ENCODE results near the gene HLA-DMA.
A peak's percentile ranks its signal among the peaks of the same experiment; 100 is the strongest.

HLA-DMA gene

DNA sequence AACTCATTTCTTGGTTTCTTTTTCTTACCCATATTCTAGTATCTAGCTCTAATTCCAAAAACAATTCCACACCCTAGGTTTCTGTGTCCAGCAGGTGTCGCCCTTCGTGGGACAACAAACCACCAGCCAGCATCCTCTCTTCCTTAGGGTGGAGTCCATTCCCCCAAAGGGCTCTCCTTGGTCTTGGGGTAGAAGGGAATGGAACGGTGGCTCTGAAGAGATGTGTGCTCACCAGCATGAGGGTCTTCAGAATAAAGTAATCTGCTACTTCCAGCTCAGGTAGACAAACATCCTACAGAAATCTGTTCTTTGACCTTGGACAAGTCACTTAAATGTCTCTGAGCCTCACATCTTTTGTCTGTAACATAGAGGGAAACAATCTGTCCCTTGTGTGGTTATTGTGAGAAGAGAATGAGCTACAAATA is 19.2 kb downstream of the HLA-DMA start:
- FAIRE-seq (no peak), DNase-seq (ENCODE audit: low spot score) (peak; percentile 26)

DNA sequence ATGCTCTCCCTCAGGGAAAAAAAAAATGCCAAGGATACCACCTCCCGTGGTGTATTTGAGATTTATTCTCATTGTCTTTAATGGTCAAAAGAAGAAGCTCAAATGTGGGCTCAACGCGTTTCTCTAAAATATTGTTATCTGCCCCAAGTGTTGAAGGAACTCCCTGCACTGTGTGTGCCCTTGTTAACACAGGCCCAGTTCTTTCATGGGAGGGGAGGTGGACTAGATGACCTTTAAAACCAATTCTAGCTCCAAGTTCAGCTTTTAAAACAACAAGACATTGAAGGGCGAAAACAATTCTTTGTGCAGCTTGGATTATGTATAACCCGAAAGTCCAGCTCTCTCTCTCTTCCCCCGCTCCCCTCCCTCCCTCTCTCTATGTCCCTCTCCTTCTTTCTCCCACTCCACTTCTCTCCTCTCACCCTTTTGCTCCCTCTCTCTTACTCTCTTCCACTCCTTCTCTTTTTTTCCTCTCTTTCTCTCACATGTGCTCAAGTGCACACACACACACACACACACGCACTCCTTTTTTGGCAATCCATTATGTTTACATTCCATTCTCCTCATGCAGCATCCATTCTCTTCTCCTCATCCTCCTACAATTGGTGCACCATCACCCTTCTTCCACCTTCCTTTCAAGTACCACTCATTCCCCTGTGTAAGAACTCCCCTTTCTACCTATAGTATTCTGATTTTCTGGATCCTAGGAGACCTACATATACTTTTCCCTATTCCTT is 20.6 kb downstream of the HLA-DMA start:
- DNase-seq (ENCODE audit: low spot score) = no peak
- FAIRE-seq = no peak

DNA sequence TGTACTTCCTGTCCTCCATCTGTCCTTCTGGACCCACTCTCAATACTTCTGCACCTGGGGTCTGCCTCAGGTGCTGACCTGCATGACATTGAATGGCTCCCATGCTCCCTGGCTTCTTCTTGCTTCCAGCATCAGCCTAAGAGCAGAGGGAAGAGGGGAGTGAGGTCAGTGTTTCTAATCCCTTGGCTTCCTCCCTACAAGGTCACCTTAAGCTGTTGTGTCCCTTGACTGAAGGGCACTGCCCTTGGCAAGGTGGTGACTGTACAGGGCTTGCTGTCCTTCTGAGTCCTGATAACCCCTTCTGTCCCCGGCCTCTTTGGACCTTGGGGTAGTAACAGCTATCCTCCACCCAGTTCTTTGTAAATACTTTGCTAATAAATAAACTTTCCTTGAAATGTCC is 21.7 kb downstream of the HLA-DMA start:
- FAIRE-seq (no peak), DNase-seq (ENCODE audit: low spot score) (no peak)

DNA sequence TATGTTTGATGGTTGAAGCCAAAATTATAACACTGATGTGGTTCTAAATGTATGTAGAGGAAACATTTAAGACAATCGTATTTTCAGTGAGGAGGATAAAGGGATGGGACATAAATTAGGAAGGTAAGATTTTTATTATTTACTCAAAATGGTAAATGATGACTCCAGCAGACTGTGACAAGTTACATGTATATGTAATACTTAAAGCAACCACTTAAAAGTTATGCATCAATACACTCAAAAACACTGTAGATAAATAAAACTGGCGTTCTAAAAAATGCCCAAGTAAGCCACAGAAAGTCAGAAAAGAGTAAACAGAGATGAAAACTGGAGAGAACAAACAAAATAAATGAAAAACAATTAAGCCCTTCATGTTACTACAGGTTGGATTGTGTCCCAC is 30.8 kb downstream of the HLA-DMA start:
- DNase-seq (ENCODE audit: low spot score) = no peak
- FAIRE-seq = no peak

DNA sequence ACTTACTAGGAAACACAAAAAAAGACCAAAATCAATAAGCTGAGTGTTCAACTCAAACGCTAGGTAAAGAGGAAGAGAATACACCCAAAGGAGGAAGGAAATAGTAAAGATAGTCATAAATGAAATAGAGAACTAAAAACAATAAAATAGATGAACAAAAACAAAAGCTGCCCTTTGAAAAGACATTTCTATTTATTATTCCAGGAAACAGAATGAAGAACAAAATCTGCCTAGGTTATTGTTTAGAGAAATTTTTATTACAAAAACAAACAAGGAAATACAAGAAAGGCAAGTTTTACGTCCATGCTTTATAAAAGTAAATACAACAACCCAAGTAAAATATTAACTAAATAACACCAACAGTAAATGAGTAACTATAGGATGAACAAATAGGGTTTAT is 32.2 kb downstream of the HLA-DMA start:
- DNase-seq (ENCODE audit: low spot score) = no peak
- FAIRE-seq = peak; percentile 71

DNA sequence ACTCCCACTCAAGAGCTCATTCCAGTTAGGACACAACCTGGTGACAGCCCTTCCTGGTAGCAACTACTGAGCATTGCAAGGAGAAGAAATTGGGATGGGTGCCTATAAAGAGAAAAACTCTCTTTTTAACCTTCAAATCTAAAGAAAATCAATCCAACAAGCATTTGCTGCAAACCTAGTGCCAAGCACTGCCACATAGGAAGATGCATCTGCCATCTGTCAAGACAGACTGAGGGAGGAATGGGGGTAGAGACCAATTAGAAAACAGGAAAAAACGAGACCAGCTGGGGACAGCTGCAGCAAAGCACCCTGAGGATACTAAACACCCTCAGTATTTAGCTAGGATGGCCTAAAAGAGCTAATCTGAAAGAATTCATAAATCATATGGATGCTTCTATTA is 39.9 kb downstream of the HLA-DMA start:
- DNase-seq (ENCODE audit: low spot score) (no peak), FAIRE-seq (no peak)

DNA sequence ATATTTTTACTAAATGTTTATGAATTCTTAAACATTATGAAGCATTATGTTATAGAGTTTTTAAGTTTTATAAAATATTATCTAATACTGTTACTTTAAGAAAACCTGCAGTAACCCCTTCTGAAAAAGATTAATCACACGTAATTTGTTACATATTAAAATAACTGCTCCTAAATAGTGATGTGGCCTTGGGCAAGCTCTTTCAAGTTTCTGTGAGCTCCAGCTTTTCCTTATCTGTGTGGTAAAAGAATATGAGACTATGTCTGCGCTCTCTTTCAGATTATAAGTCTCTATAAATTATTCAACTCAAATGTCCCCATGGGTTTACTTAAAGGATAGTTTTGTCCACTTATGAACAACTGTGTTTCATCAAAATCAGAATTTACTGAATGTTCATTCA is 44.0 kb downstream of the HLA-DMA start:
- DNase-seq (ENCODE audit: low spot score) (peak; percentile 28), FAIRE-seq (peak; percentile 96)

DNA sequence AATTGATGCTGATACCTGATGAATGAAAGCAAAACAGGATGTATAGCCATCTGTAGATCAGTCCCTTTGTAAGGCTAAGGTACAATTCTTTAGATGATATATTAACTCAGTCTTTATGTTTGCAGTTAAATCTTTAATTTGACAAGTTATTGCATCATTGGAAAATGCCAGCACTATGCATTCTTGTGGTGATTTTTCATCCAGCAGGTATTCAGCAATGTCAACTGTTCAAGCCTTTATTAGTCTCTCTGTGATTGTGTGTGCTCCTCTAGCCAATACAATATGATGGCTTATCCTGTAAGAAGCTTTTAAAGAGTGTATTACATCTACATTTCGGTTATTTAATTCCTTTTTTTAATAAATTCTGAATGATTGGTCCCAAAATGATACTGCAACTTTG is 46.4 kb downstream of the HLA-DMA start:
- FAIRE-seq (peak; percentile 96), DNase-seq (ENCODE audit: low spot score) (peak; percentile 78)

DNA sequence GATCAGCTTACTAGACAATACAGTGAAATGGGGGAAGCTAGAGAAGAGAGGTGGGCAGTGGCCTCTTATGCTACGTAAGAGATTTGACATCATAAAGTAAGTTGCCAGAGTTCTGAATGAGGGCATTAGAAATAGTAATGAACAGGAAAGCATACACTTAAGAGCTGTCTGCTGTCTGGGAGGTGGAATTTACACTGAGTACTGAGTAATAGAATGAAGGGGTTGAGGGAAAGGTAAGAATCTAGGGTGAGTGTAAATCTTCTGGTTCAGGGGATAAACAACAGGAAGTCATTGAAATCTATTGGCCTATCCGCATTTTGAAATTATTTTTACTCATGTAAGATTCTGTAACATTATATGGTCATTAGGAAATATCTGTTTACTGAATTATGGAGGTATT is 47.8 kb downstream of the HLA-DMA start:
- FAIRE-seq = peak; percentile 27

DNA sequence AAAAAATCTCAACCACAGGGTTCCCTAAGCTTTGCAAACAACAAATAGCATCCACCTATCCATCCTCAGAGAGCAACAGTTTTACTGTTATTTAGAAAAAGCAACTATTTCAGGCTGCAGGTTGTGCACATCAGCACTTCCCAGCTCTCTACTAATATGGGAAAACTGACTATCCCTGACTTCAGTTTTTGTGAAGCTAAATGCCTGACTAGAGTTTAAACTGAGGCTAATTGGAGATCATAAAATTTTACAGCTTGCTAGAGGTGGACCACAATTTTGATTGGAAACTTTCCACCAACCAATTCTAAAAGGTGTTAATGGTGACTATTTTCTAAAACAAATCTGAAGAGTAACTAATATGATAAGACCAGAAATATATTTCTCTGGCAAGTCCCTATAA is 48.9 kb downstream of the HLA-DMA start:
- DNase-seq (ENCODE audit: low spot score) (no peak), FAIRE-seq (no peak)

More for the DNA sequence above, 47.8 kb downstream of the HLA-DMA start:
- DNase-seq (ENCODE audit: low spot score) = no peak

Measured in RCC 7860 (cell line).